ENCODE measurements around the gene TIMM44. TPM values are rescaled to one million over a fixed set of nuclear protein-coding genes. Genes with fewer than 3 reads are reported as not detected.

The TIMM44 gene
- total RNA-seq, 4 donors from 2014 or later = 65.7 to 108 (median 86.4) TPM

DNA sequence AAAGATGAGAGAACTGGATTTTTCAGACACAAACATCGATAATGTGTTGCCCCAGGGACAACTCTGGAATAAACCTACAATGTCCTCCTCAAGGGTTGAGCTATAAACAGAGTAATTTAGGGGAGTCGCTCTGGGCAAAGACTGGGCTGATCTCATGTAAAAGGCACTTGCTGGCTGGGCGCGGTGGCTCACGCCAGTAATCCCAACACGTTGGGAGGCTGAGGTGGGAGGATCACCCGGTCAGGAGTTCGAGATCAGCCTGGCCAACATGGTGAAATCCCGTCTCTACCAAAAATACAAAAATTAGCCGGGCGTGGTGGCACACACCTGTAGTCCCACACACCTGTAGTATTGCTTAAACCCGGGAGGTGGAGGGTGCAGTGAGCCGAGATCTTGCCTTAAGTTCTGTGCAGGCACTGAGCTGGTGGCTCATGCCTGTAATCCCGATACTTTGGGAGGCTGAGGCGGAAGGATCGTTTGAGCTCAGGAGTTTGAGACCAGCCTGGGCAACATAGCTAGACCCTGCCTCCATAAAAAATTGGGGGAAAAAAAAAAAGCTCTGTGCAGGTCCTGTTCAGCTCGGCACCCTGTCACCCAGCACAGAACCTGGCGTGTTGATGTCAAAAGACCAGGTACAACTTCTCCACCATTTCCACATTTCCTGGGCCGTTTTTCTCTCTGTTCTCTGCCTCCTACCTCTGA lies 1.4 kb downstream of the TIMM44 start:
- H3K27me3 ChIP-seq = no peaks in the 10 kb centered on the region
- 68 to 80% methylated on average over 5 of the region's 19 CpGs for WGBS, 2 donors (ENCODE audit: low coverage in 1 of 2)
- no peaks in the 10 kb centered on the region for H3K9me3 ChIP-seq
- peak overlapping the region in 2 of 4 donors; percentile 92 to 97 for H3K27ac ChIP-seq
- H3K36me3 ChIP-seq = peaks cover 0 to 46% of the 10 kb centered on the region in 2 donors
- peaks cover 0 to 69% (median 18%) of the 10 kb centered on the region in 3 donors for H3K4me1 ChIP-seq
- peak overlapping the region in 1 of 2 donors; percentile 72 for H3K4me3 ChIP-seq
- ATAC-seq = no peak
- no peak for TF ChIP-seq EP300 (IDR thresholded peaks at IDR 0.05)
- no peak for TF ChIP-seq POLR2AphosphoS5 (IDR thresholded peaks at IDR 0.05)
- no peak for TF ChIP-seq POLR2A (IDR thresholded peaks at IDR 0.05)
- TF ChIP-seq, protein P1, sequence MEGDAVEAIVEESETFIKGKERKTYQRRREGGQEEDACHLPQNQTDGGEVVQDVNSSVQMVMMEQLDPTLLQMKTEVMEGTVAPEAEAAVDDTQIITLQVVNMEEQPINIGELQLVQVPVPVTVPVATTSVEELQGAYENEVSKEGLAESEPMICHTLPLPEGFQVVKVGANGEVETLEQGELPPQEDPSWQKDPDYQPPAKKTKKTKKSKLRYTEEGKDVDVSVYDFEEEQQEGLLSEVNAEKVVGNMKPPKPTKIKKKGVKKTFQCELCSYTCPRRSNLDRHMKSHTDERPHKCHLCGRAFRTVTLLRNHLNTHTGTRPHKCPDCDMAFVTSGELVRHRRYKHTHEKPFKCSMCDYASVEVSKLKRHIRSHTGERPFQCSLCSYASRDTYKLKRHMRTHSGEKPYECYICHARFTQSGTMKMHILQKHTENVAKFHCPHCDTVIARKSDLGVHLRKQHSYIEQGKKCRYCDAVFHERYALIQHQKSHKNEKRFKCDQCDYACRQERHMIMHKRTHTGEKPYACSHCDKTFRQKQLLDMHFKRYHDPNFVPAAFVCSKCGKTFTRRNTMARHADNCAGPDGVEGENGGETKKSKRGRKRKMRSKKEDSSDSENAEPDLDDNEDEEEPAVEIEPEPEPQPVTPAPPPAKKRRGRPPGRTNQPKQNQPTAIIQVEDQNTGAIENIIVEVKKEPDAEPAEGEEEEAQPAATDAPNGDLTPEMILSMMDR (IDR thresholded peaks at IDR 0.05) = no peak

DNA sequence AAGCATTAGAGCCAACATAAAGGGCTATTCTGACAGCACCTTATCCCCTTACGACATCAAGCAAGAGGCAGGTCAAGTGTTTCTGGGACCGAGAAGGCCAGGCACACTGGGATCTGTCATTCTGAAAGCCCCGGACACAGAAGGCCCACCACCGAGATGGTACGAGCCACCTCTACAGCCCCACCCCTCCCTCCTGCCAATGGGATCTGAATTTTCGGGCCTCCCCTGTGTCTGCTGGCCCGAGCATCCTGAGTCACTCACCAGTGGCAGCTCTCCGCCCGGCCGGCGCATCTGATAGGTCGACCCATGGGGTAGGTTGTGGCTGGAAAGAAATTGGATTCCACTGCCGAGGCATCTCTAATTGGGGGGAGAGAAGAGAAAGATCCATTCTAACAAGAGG lies 2.6 kb downstream of the TIMM44 start:
- Histone ChIP-seq H3K27ac (no peak overlapping the region), H3K27me3 (no peaks in the 10 kb centered on the region), H3K4me3 (no peak overlapping the region), H3K9me3 (no peaks in the 10 kb centered on the region), H3K36me3 (peaks cover 0 to 58% of the 10 kb centered on the region in 2 donors), H3K4me1 (peaks cover 0 to 77% (median 18%) of the 10 kb centered on the region in 3 donors)
- WGBS, 2 donors (ENCODE audit: low coverage in 1 of 2) = 70 to 86% methylated on average over 2 to 7 of the region's 13 CpGs
- TF ChIP-seq POLR2AphosphoS5 (IDR thresholded peaks at IDR 0.05) (no peak), POLR2A (IDR thresholded peaks at IDR 0.05) (no peak), EP300 (IDR thresholded peaks at IDR 0.05) (no peak)
- TF ChIP-seq, protein P1 (IDR thresholded peaks at IDR 0.05) = no peak
- no peak for ATAC-seq

DNA sequence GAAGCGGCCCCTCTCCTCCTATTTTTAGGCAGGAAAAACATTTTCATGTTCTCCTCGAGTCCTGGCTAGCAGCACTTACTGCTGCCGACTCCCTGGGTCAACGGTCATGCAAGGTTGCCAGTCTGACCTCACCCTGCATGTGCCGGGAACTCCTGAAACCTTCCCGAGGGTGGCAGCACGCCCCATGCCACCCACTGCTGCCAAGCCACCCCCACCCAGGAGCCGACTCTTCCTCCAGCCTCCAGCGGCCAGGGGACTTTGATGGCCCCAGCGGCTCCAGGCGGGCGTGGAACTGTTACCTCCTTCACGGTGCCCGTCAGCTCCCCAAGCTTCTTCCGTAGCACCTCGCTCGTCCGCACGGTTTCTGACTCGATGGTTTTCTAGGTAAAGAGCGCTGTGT lies 8.7 kb downstream of the TIMM44 start:
- ATAC-seq = no peak
- Histone ChIP-seq H3K4me1 (peaks cover 0 to 57% (median 21%) of the 10 kb centered on the region in 3 donors), H3K4me3 (no peak overlapping the region), H3K9me3 (no peaks in the 10 kb centered on the region), H3K27me3 (no peaks in the 10 kb centered on the region), H3K36me3 (peaks cover 0 to 99% of the 10 kb centered on the region in 2 donors), H3K27ac (peak overlapping the region in 2 of 4 donors; percentile 94 to 97)
- TF ChIP-seq, protein P1 (IDR thresholded peaks at IDR 0.05) = no peak
- TF ChIP-seq POLR2A (IDR thresholded peaks at IDR 0.05) (no peak), EP300 (IDR thresholded peaks at IDR 0.05) (no peak), POLR2AphosphoS5 (IDR thresholded peaks at IDR 0.05) (no peak)
- WGBS, 2 donors (ENCODE audit: low coverage in 1 of 2) = 85 to 90% methylated on average over 11 to 16 of the region's 21 CpGs

DNA sequence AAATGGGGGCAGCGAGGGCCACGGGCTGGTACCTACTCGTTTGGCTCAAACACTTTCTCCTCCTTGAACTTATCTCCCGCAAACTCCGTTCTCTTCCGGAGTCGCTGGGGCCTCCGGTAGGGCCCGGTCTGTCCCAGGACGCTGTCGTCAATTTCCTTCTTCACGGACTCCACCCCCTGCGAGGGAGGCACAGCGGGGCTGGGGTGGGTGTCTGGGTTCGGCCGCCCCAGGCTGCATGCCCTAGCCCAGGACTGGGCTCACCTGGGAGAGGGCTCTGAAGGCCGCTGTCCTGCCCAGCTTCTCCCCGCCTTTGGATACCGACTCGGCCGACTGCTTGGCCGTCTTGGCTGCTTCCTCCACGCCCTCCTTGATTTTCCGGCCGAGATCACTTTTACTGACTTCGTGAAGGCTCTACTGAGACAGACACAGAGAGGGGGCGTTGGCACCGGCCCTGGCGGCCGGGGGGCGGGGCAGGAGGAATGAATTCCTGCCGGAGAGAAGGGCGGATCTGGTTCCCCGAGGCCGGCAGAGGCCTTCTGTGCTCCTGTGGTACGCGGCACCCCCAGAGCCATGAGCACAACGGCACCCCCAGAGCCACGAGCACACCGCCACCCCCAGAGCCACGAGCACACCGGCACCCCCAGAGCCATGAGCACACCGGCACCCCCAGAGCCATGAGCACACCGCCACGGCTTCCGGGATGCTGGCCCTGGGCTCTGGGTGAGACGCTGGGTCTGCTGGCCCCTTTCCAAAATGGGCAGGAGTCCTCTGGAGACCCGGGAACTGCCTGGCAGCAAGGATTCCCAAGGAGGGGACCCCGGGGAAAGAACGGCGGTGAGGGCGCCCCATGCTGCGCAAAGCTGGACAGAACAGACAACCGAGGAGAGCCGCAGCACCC lies 9.4 kb downstream of the TIMM44 start:
- Histone ChIP-seq H3K27ac (peak overlapping the region in 3 of 4 donors; percentile 94 to 97 (median 94)), H3K36me3 (peaks cover 0 to 92% of the 10 kb centered on the region in 2 donors), H3K27me3 (no peaks in the 10 kb centered on the region), H3K9me3 (no peaks in the 10 kb centered on the region), H3K4me1 (peaks cover 3 to 57% (median 26%) of the 10 kb centered on the region in 3 donors), H3K4me3 (no peak overlapping the region)
- TF ChIP-seq POLR2AphosphoS5 (IDR thresholded peaks at IDR 0.05) = no peak
- no peak for TF ChIP-seq POLR2A (IDR thresholded peaks at IDR 0.05)
- TF ChIP-seq EP300 (IDR thresholded peaks at IDR 0.05) = no peak
- TF ChIP-seq, protein P1 (IDR thresholded peaks at IDR 0.05) = no peak
- 92 to 96% methylated on average over 5 to 7 of the region's 55 CpGs for WGBS, 2 donors (ENCODE audit: low coverage in 1 of 2)
- no peak for ATAC-seq

All from gastroesophageal sphincter (tissue), 4 donors.